Left renal cortex interstitium (tissue), 4 donors: ENCODE results near the gene NFATC2. TPM values are rescaled to one million over a fixed set of nuclear protein-coding genes. Genes with fewer than 3 reads are reported as not detected.

Experiments
- DNase-seq, 4 donors: peaks; one replicate each; pipeline ENCODE4 v3.0.0-alpha.2; 2013; ENCODE audit warnings: low read depth in 4 of 4, low spot score in 2 of 4, missing footprints in 1 of 4
- polyA plus RNA-seq, 4 donors: library from polyadenylated mRNA; unstranded; fragments of 120-200 nt; gene quantifications; one replicate each; pipeline ENCODE4 v1.2.1, GENCODE V29; 2013; ENCODE audit not compliant: insufficient read length in 4 of 4

NFATC2 gene
- polyA plus RNA-seq, 4 donors: 1.4 to 2.2 (median 2.0) TPM

- no peak for DNase-seq
Observed at GRCh38 chr20:51439160-51439689, 103.3 kb downstream of the NFATC2 start.

GRCh38 chr20:51438136-51438535, 104.4 kb downstream of the NFATC2 start:
- no peak for DNase-seq

DNA sequence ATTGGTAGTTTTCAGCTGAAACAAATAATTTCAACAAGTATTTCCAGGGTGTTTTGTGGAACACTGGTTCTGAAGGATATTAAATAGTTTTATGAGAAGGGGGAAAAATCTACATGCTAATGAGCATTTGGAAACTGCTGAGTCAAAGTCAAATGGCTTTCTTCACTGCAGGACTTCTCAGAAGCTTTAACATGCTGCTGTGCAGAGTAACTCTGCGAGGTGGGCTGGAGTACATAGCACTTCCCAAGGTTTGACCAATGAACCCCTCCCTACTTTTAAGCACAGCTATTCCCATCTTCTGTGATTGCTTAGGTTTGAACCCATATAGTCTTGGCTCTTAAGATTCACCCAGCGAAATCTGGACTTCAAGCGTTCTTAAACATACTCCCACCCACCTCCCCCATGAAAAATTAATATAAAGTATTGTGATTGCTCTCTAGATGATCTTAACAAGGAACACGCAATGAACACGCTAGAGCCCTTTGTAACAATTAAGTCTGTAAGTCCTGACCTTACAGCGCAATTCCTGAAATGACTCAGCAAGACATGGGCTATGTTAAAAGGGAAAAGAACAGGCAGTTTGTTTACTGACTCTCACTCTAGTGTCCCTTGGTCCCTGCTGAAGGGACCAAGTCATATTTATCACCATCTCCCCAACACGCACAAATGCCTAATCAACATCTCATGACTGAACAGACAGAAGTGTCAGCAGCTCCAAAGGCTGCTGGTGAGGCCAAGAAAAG, 105.2 kb downstream of the NFATC2 start:
- DNase-seq: no peak

DNA sequence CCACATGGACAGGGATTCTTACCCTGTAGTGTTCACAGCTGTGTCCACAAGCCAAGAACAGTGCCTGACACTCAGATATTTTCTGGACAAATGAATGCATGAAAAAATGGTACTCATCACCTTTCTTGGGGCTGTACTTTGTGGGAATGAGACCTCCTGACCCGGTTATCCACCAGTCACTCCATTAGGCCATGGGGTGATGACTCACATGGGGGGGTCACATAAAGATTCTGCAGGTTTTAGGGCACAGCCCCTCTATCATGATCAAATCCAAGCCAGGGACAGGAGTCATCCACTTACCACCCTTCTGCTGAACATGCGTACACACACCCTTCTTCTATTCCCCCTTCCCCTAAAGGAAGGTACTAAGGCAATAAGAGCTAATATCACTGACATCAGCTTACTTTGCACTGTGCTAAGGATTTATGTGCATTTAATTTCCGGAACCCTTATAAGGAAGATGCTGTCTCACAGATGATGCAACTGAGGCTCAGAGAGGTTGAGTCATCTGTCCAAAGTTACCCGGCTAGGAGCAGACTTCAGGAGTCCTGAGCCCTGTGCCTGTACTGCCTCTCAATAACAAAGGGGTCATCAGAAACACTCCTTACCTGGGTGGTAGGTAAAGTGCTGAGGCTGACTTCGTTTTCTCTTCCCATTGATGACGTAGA, 107.8 kb downstream of the NFATC2 start:
- DNase-seq: no peak

GRCh38 chr20:51434026-51434425, 108.5 kb downstream of the NFATC2 start:
- DNase-seq: no peak

GRCh38 chr20:51432875-51433274, 109.6 kb downstream of the NFATC2 start:
- no peak for DNase-seq

- DNase-seq: no peak
Observed at GRCh38 chr20:51432251-51432784, 110.2 kb downstream of the NFATC2 start.

- no peak for DNase-seq
Observed at GRCh38 chr20:51431321-51431720, 111.2 kb downstream of the NFATC2 start.

DNA sequence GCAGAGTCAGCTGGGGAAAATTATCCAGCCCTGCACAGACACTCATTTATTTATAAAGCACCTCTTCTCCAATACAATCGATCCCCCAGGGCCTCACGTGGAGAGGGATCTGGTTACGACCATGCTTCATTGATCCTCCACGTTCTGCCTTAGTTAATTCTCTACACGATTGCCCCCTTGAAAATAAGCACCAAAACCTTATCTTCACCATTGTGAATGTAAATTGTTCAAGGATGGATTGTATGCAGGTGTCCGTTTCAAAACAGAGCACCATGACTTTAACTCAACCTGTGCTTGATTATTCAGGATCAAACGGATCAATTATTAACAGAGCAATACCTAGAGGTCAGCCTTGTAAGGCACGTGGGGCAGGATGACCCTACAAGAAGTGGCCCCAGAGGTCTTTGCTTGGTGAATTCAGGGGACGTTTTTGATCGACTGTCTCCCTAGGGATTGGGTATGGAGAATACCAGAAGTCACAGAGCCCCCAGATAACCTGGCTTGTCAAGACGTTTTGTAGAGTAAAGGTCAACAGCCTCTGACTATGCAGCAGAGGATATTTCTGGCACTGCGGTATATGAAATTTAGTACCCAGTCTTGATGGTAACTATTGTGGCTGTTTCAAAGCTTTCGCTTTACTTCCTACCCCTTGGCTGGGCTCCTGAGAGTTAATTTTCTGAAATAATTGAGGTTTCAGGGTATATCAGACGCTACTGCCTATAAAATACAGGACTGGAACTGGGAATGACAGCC, 112.1 kb downstream of the NFATC2 start:
- no peak for DNase-seq

DNA sequence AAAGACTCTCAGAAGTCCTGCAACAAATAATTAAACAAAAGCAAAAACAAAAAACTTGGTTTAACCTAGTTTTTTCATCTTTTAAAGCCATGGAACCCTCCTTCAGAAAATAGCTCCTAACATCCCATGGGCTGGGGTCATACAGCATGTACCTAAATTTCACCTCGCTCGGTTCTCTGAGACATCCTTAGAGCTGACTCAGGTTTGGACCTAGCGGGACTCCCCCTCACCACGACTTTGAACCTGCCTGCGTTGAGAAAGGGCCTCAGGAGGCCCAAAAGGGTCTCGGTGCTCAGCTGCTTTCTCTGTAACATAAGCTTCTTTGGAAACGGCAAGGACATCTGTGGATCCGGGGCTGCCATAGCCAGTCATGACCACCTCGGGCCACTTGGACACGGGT, 112.8 kb downstream of the NFATC2 start:
- DNase-seq: no peak

DNA sequence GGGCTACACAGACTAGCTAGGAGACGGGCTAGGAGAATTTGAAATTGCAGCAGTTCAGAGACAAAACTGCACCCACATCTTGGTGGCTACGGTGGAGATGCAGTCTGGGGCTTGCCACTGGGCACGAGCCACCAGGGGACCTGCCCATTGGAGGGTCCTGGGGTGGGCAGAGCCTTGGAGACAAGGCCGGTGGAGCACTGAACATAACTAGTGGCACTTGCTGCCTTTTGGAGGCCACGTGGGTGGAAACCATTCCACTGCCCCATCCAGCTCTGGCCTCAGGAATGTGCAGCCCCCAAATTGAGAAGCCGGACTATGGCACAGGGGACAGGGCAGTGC, 113.4 kb downstream of the NFATC2 start:
- no peak for DNase-seq

GRCh38 chr20:51428401-51429143, 113.9 kb downstream of the NFATC2 start:
- DNase-seq: peak in 1 of 4 donors; percentile 38

GRCh38 chr20:51427651-51428291, 114.7 kb downstream of the NFATC2 start:
- DNase-seq: no peak

GRCh38 chr20:51426718-51427650, 115.5 kb downstream of the NFATC2 start:
- no peak for DNase-seq

DNA sequence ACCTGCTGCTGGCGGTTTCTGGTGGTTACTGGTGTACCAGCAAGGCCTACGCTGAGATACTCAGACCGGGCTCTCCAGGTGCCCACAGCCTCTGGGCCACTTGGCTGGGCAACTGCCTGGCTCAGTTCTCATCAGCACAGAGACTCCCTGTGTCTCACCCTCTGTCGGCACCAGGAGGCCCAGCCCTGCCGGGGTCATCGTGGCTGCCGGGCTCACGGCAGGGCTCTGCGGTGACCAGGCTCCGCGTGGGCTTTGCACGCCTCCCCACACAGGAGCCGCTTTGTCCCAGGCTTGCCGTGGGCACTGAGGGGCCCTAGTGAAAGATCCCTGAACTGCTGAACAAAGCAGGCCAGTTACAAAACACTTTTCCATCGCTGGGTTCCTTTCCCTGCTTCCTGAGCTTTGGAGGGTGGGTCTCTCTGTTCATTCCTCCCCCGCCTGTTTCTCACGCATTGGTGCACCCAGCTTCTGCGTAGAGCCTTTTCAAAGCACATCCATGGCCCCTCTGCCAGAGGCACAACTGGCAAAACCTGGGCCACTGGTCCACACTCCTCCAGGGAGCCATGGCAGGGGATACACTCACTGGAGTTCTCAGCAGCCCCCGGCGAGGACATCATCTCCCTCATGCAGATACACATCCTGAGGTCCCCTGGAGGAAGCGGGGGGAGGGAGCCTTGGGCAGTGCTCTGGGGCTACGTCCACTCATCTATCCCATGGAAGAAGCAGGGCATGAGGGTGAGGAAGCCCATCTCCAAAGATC, 117.0 kb downstream of the NFATC2 start:
- DNase-seq: no peak

DNA sequence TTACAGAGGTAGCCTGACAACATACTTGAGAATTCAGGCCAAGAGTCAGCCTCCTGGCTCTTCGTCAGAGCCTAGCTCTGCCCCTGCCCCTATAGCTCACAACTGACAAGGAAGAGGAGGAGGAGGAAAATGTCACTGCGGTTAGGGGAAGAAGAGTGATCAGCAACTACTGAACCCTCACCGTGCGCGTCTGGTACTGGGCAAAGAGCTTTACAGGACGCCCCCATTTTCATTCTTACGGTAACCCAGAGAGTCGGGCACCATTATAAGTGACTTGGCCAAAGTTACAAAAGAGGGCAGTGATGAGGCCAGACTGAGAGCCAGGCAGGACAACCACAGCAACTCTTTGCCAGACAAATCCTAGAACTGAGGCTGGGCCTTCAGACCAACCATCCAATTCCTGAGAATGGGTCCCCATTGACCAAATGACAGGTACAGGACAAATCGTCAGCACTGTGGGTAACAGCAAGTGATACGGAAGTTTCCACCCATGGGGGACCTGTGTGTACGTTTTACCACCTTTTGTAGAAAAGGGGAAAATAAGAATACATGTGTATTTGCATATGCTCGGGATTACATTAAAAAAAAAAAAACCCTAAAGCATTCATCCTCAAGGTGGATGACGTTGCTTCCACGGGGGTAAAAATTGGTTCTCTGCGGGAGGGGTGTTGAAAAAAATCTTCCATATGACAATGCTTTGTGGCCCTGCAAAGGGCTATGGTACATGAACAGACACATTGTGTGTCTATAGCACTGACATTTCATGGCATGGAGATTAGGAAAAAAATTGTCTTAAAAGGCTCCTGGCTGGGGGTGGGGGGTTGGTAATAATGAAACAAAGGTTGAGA, 118.0 kb downstream of the NFATC2 start:
- DNase-seq: no peak

DNA sequence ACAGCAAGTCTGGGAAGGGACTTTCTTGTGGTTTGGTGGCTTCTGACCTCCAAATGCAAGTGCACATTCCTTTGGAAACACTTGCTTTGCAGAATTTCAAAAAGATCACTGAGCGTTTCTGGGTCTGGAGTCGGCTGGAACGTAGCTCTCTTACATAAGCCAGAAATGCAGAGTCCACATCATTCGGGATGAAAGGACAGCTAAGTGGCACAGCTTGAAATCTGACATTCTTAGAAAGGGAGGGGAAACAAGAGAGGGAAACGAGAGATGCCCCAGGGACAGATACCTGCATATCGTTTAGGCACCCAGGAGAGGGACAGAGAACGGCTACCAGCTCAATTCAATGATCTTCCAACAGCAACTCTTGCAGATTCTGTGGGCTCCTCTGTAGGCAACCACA, 118.7 kb downstream of the NFATC2 start:
- DNase-seq: no peak
